ENCODE data around the gene ZNF710. TPM values are rescaled to one million over a fixed set of nuclear protein-coding genes. Genes with fewer than 3 reads are reported as not detected.

ZNF710 gene
- total RNA-seq, 1 donor from 2014 or later, result 129 TPM

GRCh38 chr15:90060797-90061196 lies 59.7 kb downstream of the ZNF710 start:
- no peak overlapping the region for H3K27ac Mint-ChIP-seq (ENCODE audit: unreplicated experiment)
- peaks cover 58% of the 10 kb centered on the region for H3K4me1 Mint-ChIP-seq (ENCODE audit: unreplicated experiment)
- DNase-seq (ENCODE audit: low spot score), result no peak
- no peak overlapping the region for H3K4me3 Mint-ChIP-seq (ENCODE audit: unreplicated experiment)
- peaks cover 15% of the 10 kb centered on the region for H3K27me3 Mint-ChIP-seq (ENCODE audit: unreplicated experiment)
- H3K9me3 Mint-ChIP-seq (ENCODE audit: unreplicated experiment), result no peaks in the 10 kb centered on the region
- H3K36me3 Mint-ChIP-seq (ENCODE audit: low read depth, unreplicated experiment), result peaks cover 4% of the 10 kb centered on the region
- TF ChIP-seq CTCF (IDR thresholded peaks at IDR 0.05; ENCODE audit: unreplicated experiment), result no peak

GRCh38 chr15:90062023-90062442 lies 60.9 kb downstream of the ZNF710 start:
- peak; percentile 49 for DNase-seq (ENCODE audit: low spot score)
- peaks cover 8% of the 10 kb centered on the region for H3K36me3 Mint-ChIP-seq (ENCODE audit: low read depth, unreplicated experiment)
- H3K9me3 Mint-ChIP-seq (ENCODE audit: unreplicated experiment), result no peaks in the 10 kb centered on the region
- TF ChIP-seq CTCF (IDR thresholded peaks at IDR 0.05; ENCODE audit: unreplicated experiment), result no peak
- H3K4me3 Mint-ChIP-seq (ENCODE audit: unreplicated experiment), result peak overlapping the region; percentile 56
- peaks cover 60% of the 10 kb centered on the region for H3K4me1 Mint-ChIP-seq (ENCODE audit: unreplicated experiment)
- H3K27me3 Mint-ChIP-seq (ENCODE audit: unreplicated experiment), result peaks cover 17% of the 10 kb centered on the region
- H3K27ac Mint-ChIP-seq (ENCODE audit: unreplicated experiment), result peak overlapping the region; percentile 93

GRCh38 chr15:90062462-90062932 lies 61.4 kb downstream of the ZNF710 start:
- peaks cover 8% of the 10 kb centered on the region for H3K36me3 Mint-ChIP-seq (ENCODE audit: low read depth, unreplicated experiment)
- peak overlapping the region; percentile 91 for H3K27ac Mint-ChIP-seq (ENCODE audit: unreplicated experiment)

GRCh38 chr15:90062973-90063769 lies 62.0 kb downstream of the ZNF710 start:
- H3K36me3 Mint-ChIP-seq (ENCODE audit: low read depth, unreplicated experiment), result peaks cover 8% of the 10 kb centered on the region

More at GRCh38 chr15:90062462-90062932, 61.4 kb downstream of the ZNF710 start:
- Mint-ChIP-seq H3K27me3 (ENCODE audit: unreplicated experiment) (peaks cover 14% of the 10 kb centered on the region), H3K4me1 (ENCODE audit: unreplicated experiment) (peaks cover 59% of the 10 kb centered on the region), H3K4me3 (ENCODE audit: unreplicated experiment) (peak overlapping the region; percentile 56), H3K9me3 (ENCODE audit: unreplicated experiment) (no peaks in the 10 kb centered on the region)
- no peak for DNase-seq (ENCODE audit: low spot score)
- TF ChIP-seq CTCF (IDR thresholded peaks at IDR 0.05; ENCODE audit: unreplicated experiment), result no peak

More at GRCh38 chr15:90062973-90063769, 62.0 kb downstream of the ZNF710 start:
- no peak for DNase-seq (ENCODE audit: low spot score)
- no peak for TF ChIP-seq CTCF (IDR thresholded peaks at IDR 0.05; ENCODE audit: unreplicated experiment)
- Mint-ChIP-seq H3K27me3 (ENCODE audit: unreplicated experiment) (peaks cover 14% of the 10 kb centered on the region), H3K27ac (ENCODE audit: unreplicated experiment) (peak overlapping the region; percentile 91), H3K4me1 (ENCODE audit: unreplicated experiment) (peaks cover 59% of the 10 kb centered on the region), H3K4me3 (ENCODE audit: unreplicated experiment) (no peak overlapping the region), H3K9me3 (ENCODE audit: unreplicated experiment) (no peaks in the 10 kb centered on the region)
